ENCODE results near the gene MME. TPM values are rescaled to one million over a fixed set of nuclear protein-coding genes. Genes with fewer than 3 reads are reported as not detected.

Gene MME
- total RNA-seq, 1 experiment from 2014 or later: 23.9 TPM

DNA sequence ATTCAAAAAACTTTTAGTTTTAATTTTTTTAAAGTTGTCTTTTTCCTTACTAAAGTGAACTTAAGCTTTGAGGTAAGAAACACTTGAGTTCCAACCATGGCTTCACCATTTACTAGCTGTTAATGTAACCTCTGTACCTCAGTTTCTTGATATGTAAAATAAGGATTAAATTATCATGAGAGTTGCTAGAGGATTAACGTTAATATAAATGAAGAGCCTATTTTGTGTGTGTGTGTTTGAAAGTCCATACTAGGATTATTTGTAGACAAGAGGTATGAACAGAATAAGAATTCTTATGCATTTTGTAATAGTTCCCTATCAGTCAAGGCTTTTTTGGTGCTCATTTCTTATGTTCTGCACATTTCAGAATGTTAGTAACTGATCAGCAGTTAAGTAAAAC is 93.7 kb downstream of the MME start (continued):
- TF ChIP-seq IRF1 (CRISPR knock-in tag; IDR thresholded peaks at IDR 0.05) (no peak), KAT7 (CRISPR knock-in tag; IDR thresholded peaks at IDR 0.05; ENCODE audit: borderline replicate concordance) (no peak), OVOL2 (CRISPR knock-in tag; IDR thresholded peaks at IDR 0.05; ENCODE audit: borderline replicate concordance) (no peak), SP1 (CRISPR knock-in tag; conservative IDR thresholded peaks at IDR 0.05) (no peak), CREB1 (CRISPR knock-in tag; IDR thresholded peaks at IDR 0.05) (no peak), SOX15 (CRISPR knock-in tag; IDR thresholded peaks at IDR 0.05) (no peak)
- TF ChIP-seq, protein P1, sequence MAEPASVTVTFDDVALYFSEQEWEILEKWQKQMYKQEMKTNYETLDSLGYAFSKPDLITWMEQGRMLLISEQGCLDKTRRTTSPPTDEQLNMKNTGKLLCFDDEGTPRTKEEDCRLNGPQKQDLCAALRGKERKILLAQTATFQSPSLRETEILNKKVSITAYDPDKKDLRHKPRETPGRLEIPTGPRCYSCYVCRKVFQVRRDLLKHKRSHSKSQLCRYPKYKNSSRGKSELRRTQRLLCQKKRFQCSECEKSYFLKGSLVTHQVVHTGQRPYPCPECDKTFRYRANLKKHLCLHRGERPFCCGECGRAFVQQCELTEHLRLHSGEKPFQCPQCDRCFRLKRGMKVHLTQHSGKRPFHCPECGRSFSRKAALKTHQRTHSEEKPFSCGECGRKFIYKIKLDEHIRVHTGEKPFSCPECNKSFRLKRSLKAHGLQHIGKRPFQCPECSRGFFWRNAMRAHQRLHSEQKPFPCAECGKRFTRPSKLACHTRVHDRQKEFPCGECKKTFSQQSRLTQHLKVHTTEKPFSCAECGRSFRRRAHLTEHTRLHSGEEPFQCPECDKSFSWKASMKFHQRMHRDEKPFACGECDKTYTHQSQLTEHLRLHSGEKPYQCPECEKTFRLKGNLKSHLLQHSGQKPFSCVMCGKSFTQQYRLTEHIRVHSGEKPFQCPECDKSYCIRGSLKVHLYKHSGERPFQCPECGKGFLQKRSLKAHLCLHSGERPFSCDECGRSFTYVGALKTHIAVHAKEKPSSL (CRISPR knock-in tag; conservative IDR thresholded peaks at IDR 0.05): no peak
- TF ChIP-seq, protein P2, sequence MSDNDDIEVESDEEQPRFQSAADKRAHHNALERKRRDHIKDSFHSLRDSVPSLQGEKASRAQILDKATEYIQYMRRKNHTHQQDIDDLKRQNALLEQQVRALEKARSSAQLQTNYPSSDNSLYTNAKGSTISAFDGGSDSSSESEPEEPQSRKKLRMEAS (CRISPR knock-in tag; IDR thresholded peaks at IDR 0.05): no peak

GRCh38 chr3:155178810-155179436 is 98.8 kb downstream of the MME start:
- DNase-seq (ENCODE audit: low spot score) (no peak), ATAC-seq (no peak)
- Mint-ChIP-seq H3K27ac (no peak overlapping the region), H3K4me3 (no peak overlapping the region), H3K27me3 (ENCODE audit: low read depth) (no peaks in the 10 kb centered on the region), H3K9me3 (no peaks in the 10 kb centered on the region), H3K36me3 (no peaks in the 10 kb centered on the region; the same call in 1 of the 2 replicates), H3K4me1 (no peaks in the 10 kb centered on the region)
- ChIA-PET CTCF (no interaction called here), POLR2A (no interaction called here)
- TF ChIP-seq RELA (CRISPR knock-in tag; IDR thresholded peaks at IDR 0.05; ENCODE audit: borderline replicate concordance) (no peak), ESRRA (CRISPR knock-in tag; IDR thresholded peaks at IDR 0.05; ENCODE audit: borderline replicate concordance) (no peak), PRDM15 (CRISPR knock-in tag; IDR thresholded peaks at IDR 0.05) (no peak), CDX4 (CRISPR knock-in tag; IDR thresholded peaks at IDR 0.05; ENCODE audit: borderline replicate concordance) (no peak), FOXJ3 (CRISPR knock-in tag; IDR thresholded peaks at IDR 0.05; ENCODE audit: borderline replicate concordance) (no peak), ZNF671 (CRISPR knock-in tag; IDR thresholded peaks at IDR 0.05) (no peak), EMX1 (CRISPR knock-in tag; IDR thresholded peaks at IDR 0.05) (no peak), ATF3 (CRISPR knock-in tag; conservative IDR thresholded peaks at IDR 0.05) (no peak), MYBL2 (CRISPR knock-in tag; IDR thresholded peaks at IDR 0.05) (no peak), GABPB1 (CRISPR knock-in tag; IDR thresholded peaks at IDR 0.05) (no peak)
- TF ChIP-seq, protein P3, sequence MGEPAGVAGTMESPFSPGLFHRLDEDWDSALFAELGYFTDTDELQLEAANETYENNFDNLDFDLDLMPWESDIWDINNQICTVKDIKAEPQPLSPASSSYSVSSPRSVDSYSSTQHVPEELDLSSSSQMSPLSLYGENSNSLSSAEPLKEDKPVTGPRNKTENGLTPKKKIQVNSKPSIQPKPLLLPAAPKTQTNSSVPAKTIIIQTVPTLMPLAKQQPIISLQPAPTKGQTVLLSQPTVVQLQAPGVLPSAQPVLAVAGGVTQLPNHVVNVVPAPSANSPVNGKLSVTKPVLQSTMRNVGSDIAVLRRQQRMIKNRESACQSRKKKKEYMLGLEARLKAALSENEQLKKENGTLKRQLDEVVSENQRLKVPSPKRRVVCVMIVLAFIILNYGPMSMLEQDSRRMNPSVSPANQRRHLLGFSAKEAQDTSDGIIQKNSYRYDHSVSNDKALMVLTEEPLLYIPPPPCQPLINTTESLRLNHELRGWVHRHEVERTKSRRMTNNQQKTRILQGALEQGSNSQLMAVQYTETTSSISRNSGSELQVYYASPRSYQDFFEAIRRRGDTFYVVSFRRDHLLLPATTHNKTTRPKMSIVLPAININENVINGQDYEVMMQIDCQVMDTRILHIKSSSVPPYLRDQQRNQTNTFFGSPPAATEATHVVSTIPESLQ (CRISPR knock-in tag; IDR thresholded peaks at IDR 0.05): no peak
- TF ChIP-seq, protein P4, sequence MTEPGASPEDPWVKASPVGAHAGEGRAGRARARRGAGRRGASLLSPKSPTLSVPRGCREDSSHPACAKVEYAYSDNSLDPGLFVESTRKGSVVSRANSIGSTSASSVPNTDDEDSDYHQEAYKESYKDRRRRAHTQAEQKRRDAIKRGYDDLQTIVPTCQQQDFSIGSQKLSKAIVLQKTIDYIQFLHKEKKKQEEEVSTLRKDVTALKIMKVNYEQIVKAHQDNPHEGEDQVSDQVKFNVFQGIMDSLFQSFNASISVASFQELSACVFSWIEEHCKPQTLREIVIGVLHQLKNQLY (CRISPR knock-in tag; IDR thresholded peaks at IDR 0.05): no peak

All from WTC11 (cell line).